22Rv1 (cell line): ENCODE data around the gene LRRC15.

Experiments
- H3K27ac ChIP-seq: fragments of 450-650 bp; 2 replicates; pipeline ENCODE4 v1.5.1; 2017
- ZFX ChIP-seq: fragments of 450-650 bp; IDR thresholded peaks from 2 replicates; pipeline ENCODE4 v1.6.1; 2017; ENCODE audit warnings: antibody characterized with exemption, borderline replicate concordance
- TF ChIP-seq, protein P1 (sequence below): fragments of 450-650 bp; IDR thresholded peaks from 2 replicates; pipeline ENCODE4 v1.5.1; 2017; ENCODE audit warnings: mild to moderate bottlenecking

Gene LRRC15

DNA sequence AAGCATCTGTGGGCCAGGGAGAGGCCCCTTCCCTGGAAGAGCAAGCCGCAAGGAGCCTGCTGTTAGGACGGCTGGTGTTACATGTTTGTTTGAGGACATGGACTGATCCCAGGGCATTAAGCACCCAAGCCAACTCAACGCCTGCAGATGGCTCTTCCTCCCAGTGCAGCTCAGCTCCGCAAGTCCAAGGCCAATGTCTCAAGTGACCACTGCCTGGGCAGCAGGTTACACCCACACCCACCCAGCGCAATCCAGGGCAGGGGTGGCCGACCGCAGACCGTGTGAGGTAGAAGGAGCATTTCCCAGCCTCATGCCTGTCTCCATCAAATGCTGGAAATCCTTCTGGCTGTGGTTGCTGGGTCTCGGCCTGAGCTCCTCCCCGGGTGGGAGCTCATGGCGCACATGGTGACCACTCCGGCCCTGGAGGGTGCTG lies 15.0 kb upstream of the LRRC15 start:
- H3K27ac ChIP-seq, result no peak overlapping the region
- TF ChIP-seq, protein P1, sequence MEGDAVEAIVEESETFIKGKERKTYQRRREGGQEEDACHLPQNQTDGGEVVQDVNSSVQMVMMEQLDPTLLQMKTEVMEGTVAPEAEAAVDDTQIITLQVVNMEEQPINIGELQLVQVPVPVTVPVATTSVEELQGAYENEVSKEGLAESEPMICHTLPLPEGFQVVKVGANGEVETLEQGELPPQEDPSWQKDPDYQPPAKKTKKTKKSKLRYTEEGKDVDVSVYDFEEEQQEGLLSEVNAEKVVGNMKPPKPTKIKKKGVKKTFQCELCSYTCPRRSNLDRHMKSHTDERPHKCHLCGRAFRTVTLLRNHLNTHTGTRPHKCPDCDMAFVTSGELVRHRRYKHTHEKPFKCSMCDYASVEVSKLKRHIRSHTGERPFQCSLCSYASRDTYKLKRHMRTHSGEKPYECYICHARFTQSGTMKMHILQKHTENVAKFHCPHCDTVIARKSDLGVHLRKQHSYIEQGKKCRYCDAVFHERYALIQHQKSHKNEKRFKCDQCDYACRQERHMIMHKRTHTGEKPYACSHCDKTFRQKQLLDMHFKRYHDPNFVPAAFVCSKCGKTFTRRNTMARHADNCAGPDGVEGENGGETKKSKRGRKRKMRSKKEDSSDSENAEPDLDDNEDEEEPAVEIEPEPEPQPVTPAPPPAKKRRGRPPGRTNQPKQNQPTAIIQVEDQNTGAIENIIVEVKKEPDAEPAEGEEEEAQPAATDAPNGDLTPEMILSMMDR, result no peak
- no peak for TF ChIP-seq ZFX

DNA sequence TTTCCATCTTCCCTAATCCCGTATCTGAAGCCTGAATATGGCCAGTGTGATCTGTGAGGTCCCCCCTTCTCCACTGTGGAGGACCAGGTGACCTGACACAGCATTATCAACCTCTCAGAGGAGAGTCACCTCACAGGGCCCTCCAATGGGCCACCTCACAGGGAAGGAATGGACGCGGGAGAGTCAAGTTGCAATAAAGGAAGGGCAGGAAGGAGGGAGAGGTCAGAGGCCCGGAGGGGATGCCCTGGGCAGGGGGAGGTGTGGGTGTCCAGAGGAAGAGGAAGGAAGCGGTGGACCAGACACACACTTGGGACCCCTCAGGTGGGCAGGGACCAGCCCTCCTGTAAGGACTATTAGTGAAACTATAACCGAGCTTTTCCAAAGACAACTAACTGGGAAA lies 14.6 kb upstream of the LRRC15 start:
- no peak overlapping the region for H3K27ac ChIP-seq
- TF ChIP-seq, protein P1, result no peak
- TF ChIP-seq ZFX, result no peak

DNA sequence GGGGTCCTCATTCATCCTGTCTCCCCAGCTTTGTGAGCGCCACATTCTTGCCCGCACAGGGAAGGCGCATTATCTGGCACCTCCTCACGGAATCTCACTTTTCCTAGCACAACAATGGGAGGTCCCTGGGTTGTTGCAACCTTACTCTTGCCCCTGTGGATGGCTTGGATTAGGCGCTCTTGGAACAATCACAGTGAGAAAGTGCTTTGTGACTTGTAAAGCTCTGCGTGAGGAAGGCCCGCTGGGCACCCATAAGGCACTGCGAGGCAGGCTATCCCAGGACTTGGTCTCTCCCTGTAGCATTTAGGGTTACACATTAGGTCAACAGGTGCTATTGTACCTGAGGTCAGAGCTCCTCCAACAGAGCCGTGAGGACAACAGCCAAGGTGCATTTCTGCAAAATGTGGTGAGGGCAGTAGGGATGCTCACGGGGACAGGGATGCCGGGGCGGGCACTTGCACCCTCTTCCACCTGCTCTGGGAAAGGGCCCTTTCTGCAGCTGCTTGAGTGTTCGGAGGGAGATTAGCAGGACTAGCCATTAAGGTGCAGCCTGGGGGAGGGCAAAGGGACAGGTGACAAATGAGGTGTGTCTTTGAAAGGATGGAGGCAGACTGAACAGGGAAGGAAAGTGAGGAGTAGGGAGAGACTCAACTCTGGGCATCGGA lies 13.9 kb upstream of the LRRC15 start:
- no peak overlapping the region for H3K27ac ChIP-seq
- TF ChIP-seq ZFX, result no peak
- TF ChIP-seq, protein P1, result no peak

DNA sequence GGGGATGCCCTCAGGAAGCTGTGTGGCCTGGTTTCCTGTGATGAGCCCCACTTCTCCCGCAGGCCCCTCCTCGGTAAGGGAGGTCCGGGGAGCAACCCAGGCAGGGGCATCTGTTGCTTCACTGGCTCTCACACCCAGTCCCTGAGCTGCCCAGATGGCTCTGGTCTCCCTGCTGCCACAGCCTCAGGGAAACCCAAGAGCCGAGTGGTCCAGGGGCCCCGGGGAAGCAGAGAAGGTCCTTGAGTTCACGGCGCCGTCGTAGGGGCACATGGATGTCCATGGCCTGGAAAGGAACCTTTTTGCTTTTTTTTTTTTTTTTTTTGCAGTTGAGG lies 13.3 kb upstream of the LRRC15 start:
- H3K27ac ChIP-seq, result no peak overlapping the region
- TF ChIP-seq ZFX, result no peak
- TF ChIP-seq, protein P1, result no peak

DNA sequence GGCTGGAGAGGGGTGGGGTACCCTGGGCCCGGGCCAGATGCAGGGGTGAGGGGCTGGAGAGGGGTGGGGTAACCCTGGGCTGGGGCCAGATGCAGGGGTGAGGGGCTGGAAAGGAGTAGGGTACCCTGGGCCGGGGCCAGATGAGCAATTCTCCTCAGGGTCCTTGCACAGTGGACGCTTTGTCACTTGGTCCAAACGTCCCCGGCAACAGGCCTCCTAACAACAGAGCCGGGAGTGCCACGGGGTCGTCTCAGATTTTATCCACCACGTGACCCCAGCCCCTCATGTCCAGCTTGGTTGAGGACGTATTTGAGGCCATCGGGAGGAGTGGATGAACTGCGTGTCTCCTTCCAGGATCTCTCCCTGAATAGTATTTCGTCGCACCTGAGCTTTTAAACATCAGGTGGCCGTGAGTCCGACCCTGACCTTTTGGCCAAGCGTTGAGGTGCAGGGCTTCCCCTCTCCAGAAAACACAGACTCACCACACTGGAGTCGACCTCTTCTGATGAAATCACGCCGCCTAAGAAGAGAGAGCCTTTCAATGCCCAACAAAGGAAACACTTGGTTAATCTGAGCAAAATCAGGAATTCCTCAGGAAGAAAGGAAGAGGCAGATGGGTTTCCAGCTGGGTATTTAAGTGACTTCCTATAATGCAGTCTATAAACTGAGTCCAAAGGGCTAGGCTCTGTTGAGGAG lies 12.8 kb upstream of the LRRC15 start:
- no peak for TF ChIP-seq ZFX
- TF ChIP-seq, protein P1, result no peak
- H3K27ac ChIP-seq, result no peak overlapping the region

DNA sequence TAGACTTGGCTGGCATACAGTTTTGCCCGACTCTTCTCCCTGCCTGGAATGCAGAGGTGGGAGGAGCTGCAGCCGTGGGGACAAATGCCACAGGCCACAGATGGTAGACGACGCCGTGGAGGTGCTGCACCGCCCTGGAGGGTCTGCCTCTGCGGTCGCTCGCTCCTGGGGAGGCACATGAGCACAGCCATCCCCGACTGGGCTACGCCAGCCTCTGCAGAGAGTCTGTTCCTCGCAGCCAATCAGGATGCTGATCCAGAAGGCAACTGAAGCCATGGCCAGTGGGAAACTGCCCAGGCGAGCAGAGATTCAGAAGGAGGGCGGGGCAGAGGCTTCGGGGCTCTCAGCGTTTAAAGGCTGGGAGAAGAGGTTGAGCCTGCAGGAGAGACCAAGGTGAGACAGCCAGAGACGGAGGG lies 11.9 kb upstream of the LRRC15 start:
- no peak overlapping the region for H3K27ac ChIP-seq
- no peak for TF ChIP-seq ZFX
- TF ChIP-seq, protein P1, result no peak

DNA sequence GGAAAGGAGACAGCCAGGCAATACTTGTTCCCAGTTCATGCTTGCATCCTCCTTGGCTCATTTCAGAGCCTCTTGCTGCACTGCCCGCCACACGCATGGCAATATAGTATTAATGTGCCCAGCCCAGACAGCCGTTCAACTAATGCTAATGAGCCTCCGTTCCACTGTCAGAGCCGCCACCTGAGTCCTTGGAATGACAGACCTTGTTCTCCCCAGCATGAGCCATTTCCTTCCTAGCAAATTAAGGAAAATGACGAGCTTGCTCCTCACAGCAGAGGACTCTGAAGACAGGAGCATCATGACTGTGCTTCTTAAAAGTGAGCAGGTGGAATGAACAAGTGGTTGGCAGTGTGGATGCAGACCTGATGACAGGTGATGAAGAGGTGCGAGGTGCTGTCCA lies 10.8 kb upstream of the LRRC15 start:
- no peak for TF ChIP-seq ZFX
- TF ChIP-seq, protein P1, result no peak
- H3K27ac ChIP-seq, result no peak overlapping the region
